IMR-90 (cell line): ENCODE results near the gene DOCK2. TPM values are rescaled to one million over a fixed set of nuclear protein-coding genes. Genes with fewer than 3 reads are reported as not detected.

Source experiments
- ATAC-seq: fragments of 200-7000 bp; cut with Tn5 transposase; 2 replicates; pipeline ENCODE4 v1.9.1; 2020; ENCODE audit warnings: low read depth, mild to moderate bottlenecking, moderate library complexity
- BruUV-seq: library from RNA; stranded (reverse); fragments of 400-500 nt; replicated peaks from 2 replicates; lab custom pipeline; 2021; lab: Mats Ljungman, UMichigan
- CTCF ChIA-PET: fragments of 300-600 bp; formaldehyde crosslinking; extraction: SDS; loops from one replicate; lab custom pipeline; 2021; ENCODE audit warnings: antibody characterized with exemption; lab: Yijun Ruan, JAX
- POLR2A ChIA-PET: fragments of 300-600 bp; sonication (Branson Sonifier 250); formaldehyde crosslinking; loops from one replicate; lab custom pipeline; 2022; ENCODE audit warnings: antibody characterized with exemption; ENCODE audit not compliant: unreplicated experiment; lab: Charles Lee
- DNase-seq: peaks from one replicate; pipeline ENCODE4 v3.0.0; 2013
- H2AFZ ChIP-seq: replicated peaks from 2 replicates; pipeline ENCODE3; 2013; ENCODE audit warnings: low read length, mild to moderate bottlenecking; ENCODE audit not compliant: poor library complexity
- H2AK5ac ChIP-seq: 2 replicates; pipeline ENCODE4 v1.6.1; 2013; ENCODE audit warnings: low read depth, low read length, inconsistent platforms
- H2AK9ac ChIP-seq: replicated peaks from 2 replicates; pipeline ENCODE3; 2013; ENCODE audit warnings: mild to moderate bottlenecking, low read depth, low read length, moderate library complexity; ENCODE audit not compliant: poor library complexity
- H2BK120ac ChIP-seq: 2 replicates; pipeline ENCODE4 v1.6.1; 2013; ENCODE audit warnings: low read depth, low read length, inconsistent platforms
- H2BK15ac ChIP-seq: 3 replicates; pipeline ENCODE4 v1.6.1; 2013; ENCODE audit warnings: low read depth, low read length, inconsistent platforms
- H2BK20ac ChIP-seq: 2 replicates; pipeline ENCODE4 v1.6.1; 2013; ENCODE audit warnings: low read depth, mild to moderate bottlenecking, inconsistent platforms, low read length, moderate library complexity
- H2BK5ac ChIP-seq: 2 replicates; pipeline ENCODE4 v1.6.1; 2013; ENCODE audit warnings: mild to moderate bottlenecking, low read depth, low read length, inconsistent platforms; ENCODE audit not compliant: poor library complexity, severe bottlenecking
- H3K14ac ChIP-seq: replicated peaks from 2 replicates; pipeline ENCODE4 v1.6.1; 2013; ENCODE audit warnings: low read depth, low read length, inconsistent platforms
- H3K18ac ChIP-seq: 2 replicates; pipeline ENCODE4 v1.6.1; 2013; ENCODE audit warnings: low read depth, low read length, control low read depth
- H3K23ac ChIP-seq: 2 replicates; pipeline ENCODE4 v1.6.1; 2013; ENCODE audit warnings: low read depth, low read length, inconsistent platforms
- H3K27ac ChIP-seq: 2 replicates; pipeline ENCODE4 v1.5.1; 2013; ENCODE audit warnings: mild to moderate bottlenecking, control low read depth, low read length; ENCODE audit not compliant: insufficient read depth
- H3K27me3 ChIP-seq: 2 replicates; pipeline ENCODE4 v1.6.1; 2013; ENCODE audit warnings: low read length; ENCODE audit not compliant: control insufficient read depth, insufficient read depth
- H3K36me3 ChIP-seq: 2 replicates; pipeline ENCODE4 v1.6.1; 2013; ENCODE audit warnings: low read length, mixed read lengths; ENCODE audit not compliant: control insufficient read depth, insufficient read depth
- H3K4ac ChIP-seq: 2 replicates; pipeline ENCODE4 v1.6.1; 2013; ENCODE audit warnings: low read depth, low read length, inconsistent platforms
- H3K4me1 ChIP-seq: 2 replicates; pipeline ENCODE4 v1.6.1; 2013; ENCODE audit warnings: low read length, mixed read lengths; ENCODE audit not compliant: control insufficient read depth, insufficient read depth
- H3K4me2 ChIP-seq: 2 replicates; pipeline ENCODE4 v1.6.1; 2013; ENCODE audit warnings: low read depth, mild to moderate bottlenecking, control low read depth, low read length, moderate library complexity
- H3K4me3 ChIP-seq: 2 replicates; pipeline ENCODE4 v1.5.1; 2013; ENCODE audit warnings: low read depth, mild to moderate bottlenecking, control low read depth, low read length, moderate library complexity; ENCODE audit not compliant: insufficient read depth
- H3K56ac ChIP-seq: 2 replicates; pipeline ENCODE4 v1.6.1; 2013; ENCODE audit warnings: low read length, inconsistent platforms; ENCODE audit not compliant: insufficient read depth; ENCODE audit errors: extremely low read depth
- H3K79me1 ChIP-seq, 2 experiments: 2 replicates each; pipeline ENCODE4 v1.6.1; 2013; ENCODE audit warnings: low read length in 2 of 2, inconsistent platforms in 1 of 2, low read depth in 1 of 2
- H3K9ac ChIP-seq: 2 replicates; pipeline ENCODE4 v1.6.1; 2013; ENCODE audit warnings: low read depth, low read length, control low read depth
- H3K9me1 ChIP-seq: 2 replicates; pipeline ENCODE4 v1.6.1; 2013; ENCODE audit warnings: low read length, inconsistent platforms; ENCODE audit not compliant: insufficient read depth
- H3K9me3 ChIP-seq: 2 replicates; pipeline ENCODE4 v1.6.1; 2013; ENCODE audit warnings: low read length; ENCODE audit not compliant: control insufficient read depth, insufficient read depth
- H4K20me1 ChIP-seq: 2 replicates; pipeline ENCODE4 v1.6.1; 2013; ENCODE audit warnings: low read length, inconsistent platforms; ENCODE audit not compliant: insufficient read depth
- H4K5ac ChIP-seq: 2 replicates; pipeline ENCODE4 v1.6.1; 2013; ENCODE audit warnings: mild to moderate bottlenecking, low read depth, low read length, control low read depth
- H4K8ac ChIP-seq, 2 experiments: 2 replicates each; pipeline ENCODE4 v1.6.1; 2013; ENCODE audit warnings: low read depth in 2 of 2, low read length in 2 of 2, control low read depth in 1 of 2, inconsistent platforms in 1 of 2
- H4K91ac ChIP-seq: 2 replicates; pipeline ENCODE4 v1.6.1; 2013; ENCODE audit warnings: low read depth, low read length, inconsistent platforms; ENCODE audit not compliant: insufficient read depth
- MAZ ChIP-seq: IDR thresholded peaks from 2 replicates; pipeline ENCODE4 v1.6.1; 2012; ENCODE audit warnings: low read depth, mild to moderate bottlenecking, low read length, improper control_type of control experiment, moderate library complexity, borderline replicate concordance
- MXI1 ChIP-seq: IDR thresholded peaks from 2 replicates; pipeline ENCODE4 v1.6.1; 2012; ENCODE audit warnings: low read depth, mild to moderate bottlenecking, low read length, moderate library complexity, borderline replicate concordance
- WGBS, 2 experiments: methylation state at CpG; one replicate each; pipeline versions ENCODE4 v1.1.5 to v1.1.7; 2013; ENCODE audit warnings: missing lambda C conversion rate in 2 of 2; ENCODE audit not compliant: insufficient read length in 1 of 2; ENCODE audit errors: extremely low coverage in 2 of 2; 5-methylcytosine and 5-hydroxymethylcytosine counted together
- dilution Hi-C: fragments of 300-500 bp; cut with HindIII; formaldehyde crosslinking; loops from one replicate; pipeline ENCODE4 v1.14.3; 2018; ENCODE audit warnings: low sequenced_read_pairs; ENCODE audit not compliant: unreplicated experiment
- in situ Hi-C: fragments of 300-500 bp; cut with MboI; formaldehyde crosslinking; loops from 3 replicates; pipeline ENCODE4 v1.14.3; 2019; ENCODE audit warnings: low sequenced_read_pairs, inconsistent platforms, mixed read lengths
- intact Hi-C: fragments of 100-400 bp; cut with micrococcal nuclease; formaldehyde crosslinking; loops from 2 replicates; pipeline ENCODE4 v1.10.0; 2022
- polyA plus RNA-seq, 3 experiments: library from polyadenylated mRNA; depleted of rRNA; stranded (reverse); fragments of >200 nt; gene quantifications; 2 replicates each; pipeline ENCODE4 v1.2.3, GENCODE V29; 2012; ENCODE audit warnings: low replicate concordance in 1 of 3
- total RNA-seq: library from RNA; depleted of rRNA; stranded (reverse); fragments of >200 nt; gene quantifications from 2 replicates; pipeline ENCODE4 v1.2.3, GENCODE V29; 2012

DOCK2 gene
- total and polyA plus RNA-seq, 2 of the 4 experiments (the other 2 are of a cell fraction), result 0.72 to 3.0 TPM

- H3K27ac ChIP-seq, result no peak overlapping the region
- no peak overlapping the region for H3K4me2 ChIP-seq
- H3K27me3 ChIP-seq, result no peaks in the 10 kb centered on the region; the same call in 1 of the 2 replicates
- H2BK120ac ChIP-seq, result no peak overlapping the region
- no peaks in the 10 kb centered on the region for H4K20me1 ChIP-seq
- no peak overlapping the region for H2BK15ac ChIP-seq
- no peak overlapping the region for H2AFZ ChIP-seq
- no peak overlapping the region for H4K8ac ChIP-seq
- H3K56ac ChIP-seq, result no peak overlapping the region
- H2AK5ac ChIP-seq, result no peak overlapping the region
- BruUV-seq, result no TSS peak
- H3K36me3 ChIP-seq, result no peaks in the 10 kb centered on the region
- H3K4me1 ChIP-seq, result no peaks in the 10 kb centered on the region
- CTCF ChIA-PET, result no interaction called here
- no peak overlapping the region for H3K9ac ChIP-seq
- intact Hi-C loops, result no loop called here
- 64% methylated on average over 4 of the region's 12 CpGs; no CpG with 5 or more reads in 1 of the 2 experiments for WGBS, 2 experiments
- no peak overlapping the region for H4K5ac ChIP-seq
- no peak for ATAC-seq
- H2BK5ac ChIP-seq, result no peak overlapping the region
- no peak for DNase-seq
- H4K91ac ChIP-seq, result no peak overlapping the region
- no peak overlapping the region for H2AK9ac ChIP-seq
- H3K4me3 ChIP-seq, result no peak overlapping the region
- in situ Hi-C loops, result no loop called here
- TF ChIP-seq MAZ, result no peak
- TF ChIP-seq MXI1, result no peak
- no peaks in the 10 kb centered on the region for H3K79me1 ChIP-seq
- POLR2A ChIA-PET, result no interaction called here
- H2BK20ac ChIP-seq, result no peak overlapping the region
- dilution Hi-C loops, result no loop called here
- H3K9me3 ChIP-seq, result no peaks in the 10 kb centered on the region
- H3K23ac ChIP-seq, result no peak overlapping the region
- H3K14ac ChIP-seq, result no peak overlapping the region
- no peak overlapping the region for H3K18ac ChIP-seq
- no peaks in the 10 kb centered on the region for H3K9me1 ChIP-seq
- no peak overlapping the region for H3K4ac ChIP-seq
Observed at GRCh38 chr5:170108266-170108785, 471.3 kb downstream of the DOCK2 start.
